Measurements from ENCODE around the gene TBC1D19. TPM values are rescaled to one million over a fixed set of nuclear protein-coding genes. Genes with fewer than 3 reads are reported as not detected.

The TBC1D19 gene
- total and polyA plus RNA-seq, 2 of the 4 experiments (the other 2 are of a cell fraction), result 9.9 to 17.6 TPM

- no peak for DNase-seq
- no peak overlapping the region for H2BK120ac ChIP-seq (ENCODE audit: low read depth, low read length)
- H3K18ac ChIP-seq (ENCODE audit: low read depth, low read length), result no peak overlapping the region
- ChIA-PET POLR2A (ENCODE audit: unreplicated experiment) (no interaction called here), CTCF (no interaction called here)
- no peak overlapping the region for H2AFZ ChIP-seq (replicated peaks; ENCODE audit: low read length, poor library complexity)
- H3K56ac ChIP-seq (ENCODE audit: extremely low read depth, insufficient read depth, low read length), result no peak overlapping the region
- H3K36me3 ChIP-seq (ENCODE audit: control insufficient read depth, insufficient read depth, low read length), result no peaks in the 10 kb centered on the region
- no peaks in the 10 kb centered on the region for H4K20me1 ChIP-seq (ENCODE audit: insufficient read depth, low read length)
- H4K8ac ChIP-seq (ENCODE audit: low read depth in 2 of 2, low read length in 2 of 2), result no peak overlapping the region
- no peak overlapping the region for H3K4me3 ChIP-seq (ENCODE audit: insufficient read depth, low read depth, low read length)
- no peak overlapping the region for H4K91ac ChIP-seq (ENCODE audit: insufficient read depth, low read depth, low read length)
- TF ChIP-seq POLR2A (IDR thresholded peaks at IDR 0.05; ENCODE audit: low read depth, low read length) (no peak), CHD1 (IDR thresholded peaks at IDR 0.05; ENCODE audit: low read depth, low read length) (no peak)
- no peak overlapping the region for H3K14ac ChIP-seq (replicated peaks; ENCODE audit: low read depth, low read length)
- no peaks in the 10 kb centered on the region for H3K9me1 ChIP-seq (ENCODE audit: insufficient read depth, low read length)
- in situ Hi-C loops (cut with MboI; ENCODE audit: low sequenced_read_pairs), result no loop called here
- no peaks in the 10 kb centered on the region for H3K9me3 ChIP-seq (ENCODE audit: control insufficient read depth, insufficient read depth, low read length)
- H3K4ac ChIP-seq (ENCODE audit: low read depth, low read length), result no peak overlapping the region
- H2AK9ac ChIP-seq (replicated peaks; ENCODE audit: low read depth, low read length, poor library complexity), result no peak overlapping the region
- no peaks in the 10 kb centered on the region for H3K79me1 ChIP-seq (ENCODE audit: low read depth in 1 of 2, low read length in 2 of 2)
- dilution Hi-C loops (cut with HindIII; ENCODE audit: low sequenced_read_pairs, unreplicated experiment), result no loop called here
- H3K23ac ChIP-seq (ENCODE audit: low read depth, low read length), result no peak overlapping the region
- H3K9ac ChIP-seq (ENCODE audit: low read depth, low read length), result no peak overlapping the region
- H3K27me3 ChIP-seq (ENCODE audit: control insufficient read depth, insufficient read depth, low read length), result no peaks in the 10 kb centered on the region
- no peak overlapping the region for H2BK15ac ChIP-seq (ENCODE audit: low read depth, low read length)
- no peak overlapping the region for H3K4me2 ChIP-seq (ENCODE audit: low read depth, low read length)
- no peak overlapping the region for H3K27ac ChIP-seq (ENCODE audit: insufficient read depth, low read length)
- H2BK20ac ChIP-seq (ENCODE audit: low read depth, low read length), result no peak overlapping the region
- intact Hi-C loops (cut with micrococcal nuclease), result no loop called here
- no peak overlapping the region for H2BK5ac ChIP-seq (ENCODE audit: low read depth, low read length, poor library complexity, severe bottlenecking)
- no peaks in the 10 kb centered on the region for H3K4me1 ChIP-seq (ENCODE audit: control insufficient read depth, insufficient read depth, low read length)
- no peak overlapping the region for H4K5ac ChIP-seq (ENCODE audit: low read depth, low read length)
- ATAC-seq (ENCODE audit: low read depth), result no peak
- H2AK5ac ChIP-seq (ENCODE audit: low read depth, low read length), result no peak overlapping the region
- no CpG with 5 or more reads among the region's 2 CpGs for WGBS, 2 experiments (ENCODE audit: extremely low coverage in 2 of 2, insufficient read length in 1 of 2)
- BruUV-seq (replicated peaks), result no TSS peak
Measured at GRCh38 chr4:26766141-26766540, 182.3 kb downstream of the TBC1D19 start.

Data from IMR-90 (cell line).